ENCODE data around the gene DCC. TPM values are rescaled to one million over a fixed set of nuclear protein-coding genes. Genes with fewer than 3 reads are reported as not detected.

DCC gene
- polyA plus RNA-seq, 1 donor (not counting 4 experiments of a cell fraction or from before 2014, with no cell fraction given), result not detected

GRCh38 chr18:53556450-53556849 is 1216.5 kb downstream of the DCC start:
- TF ChIP-seq CTCF (optimal IDR thresholded peaks at IDR 0.05 in 1 of 3, IDR thresholded peaks at IDR 0.05 in 1 of 3, conservative IDR thresholded peaks at IDR 0.05 in 1 of 3; ENCODE audit: extremely low read depth in 1 of 3, insufficient read depth in 2 of 3, low read length in 3 of 3) (no peak), EZH2 (IDR thresholded peaks at IDR 0.05; ENCODE audit: low read length) (no peak)

DNA sequence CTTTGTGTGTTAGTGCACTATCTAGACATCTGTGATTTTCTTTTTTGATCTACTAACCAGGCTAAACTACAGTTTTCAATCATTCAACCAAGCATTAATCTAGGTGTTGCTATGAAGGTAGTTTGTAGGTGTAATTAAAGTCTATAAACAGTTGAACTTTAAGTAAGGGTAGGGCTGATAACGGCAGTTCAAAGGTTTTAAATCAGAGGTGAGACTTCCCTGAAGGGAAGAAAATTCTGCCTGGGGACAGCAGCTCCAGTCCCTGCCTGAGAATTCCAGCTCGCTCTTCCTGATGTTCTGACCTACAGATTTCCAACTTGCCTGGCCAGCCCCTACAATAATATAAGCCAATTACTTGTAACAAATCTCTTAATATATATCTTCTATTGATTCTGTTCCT is 1220.5 kb downstream of the DCC start:
- dilution Hi-C loops (cut with MboI; ENCODE audit: extremely low pct_ligation_motif_present, low sequenced_read_pairs), result no loop called here
- H3K9ac ChIP-seq (ENCODE audit: control insufficient read depth, extremely low read depth, insufficient read depth, low read length), result no peak overlapping the region
- no peak overlapping the region for H3K4me3 ChIP-seq (ENCODE audit: control insufficient read depth in 2 of 3, extremely low read depth in 1 of 3, insufficient read depth in 2 of 3, low read depth in 1 of 3, low read length in 3 of 3)
- no peak for FAIRE-seq
- H3K9me3 ChIP-seq (ENCODE audit: control insufficient read depth, low read depth, low read length), result no peaks in the 10 kb centered on the region
- no peaks in the 10 kb centered on the region for H3K27me3 ChIP-seq (ENCODE audit: control insufficient read depth, extremely low read depth, insufficient read depth, low read length)
- DNase-seq (ENCODE audit: low read depth, low spot score), result no peak
- no peaks in the 10 kb centered on the region for H3K79me2 ChIP-seq (ENCODE audit: control insufficient read depth, insufficient read depth, low read length)
- no peaks in the 10 kb centered on the region for H3K4me1 ChIP-seq (ENCODE audit: control insufficient read depth, extremely low read depth, insufficient read depth, low read length)
- H2AFZ ChIP-seq (ENCODE audit: control insufficient read depth, low read length), result no peak overlapping the region
- H3K36me3 ChIP-seq (ENCODE audit: control insufficient read depth in 2 of 2, extremely low read depth in 1 of 2, insufficient read depth in 2 of 2, low read length in 2 of 2), result no peaks in the 10 kb centered on the region
- no peaks in the 10 kb centered on the region for H4K20me1 ChIP-seq (ENCODE audit: control insufficient read depth, extremely low read depth, insufficient read depth, low read length)
- H3K27ac ChIP-seq (ENCODE audit: control insufficient read depth, insufficient read depth, low read length), result no peak overlapping the region
- H3K9me1 ChIP-seq (ENCODE audit: control insufficient read depth, extremely low read depth, insufficient read depth, low read length), result no peaks in the 10 kb centered on the region
- H3K4me2 ChIP-seq (ENCODE audit: control insufficient read depth, extremely low read depth, insufficient read depth, low read depth, low read length), result no peak overlapping the region
- no peak for TF ChIP-seq EZH2 (IDR thresholded peaks at IDR 0.05; ENCODE audit: low read length)
- TF ChIP-seq CTCF (optimal IDR thresholded peaks at IDR 0.05 in 1 of 3, IDR thresholded peaks at IDR 0.05 in 1 of 3, conservative IDR thresholded peaks at IDR 0.05 in 1 of 3; ENCODE audit: extremely low read depth in 1 of 3, insufficient read depth in 2 of 3, low read length in 3 of 3), result no peak

More at GRCh38 chr18:53556450-53556849, 1216.5 kb downstream of the DCC start:
- dilution Hi-C loops (cut with MboI; ENCODE audit: extremely low pct_ligation_motif_present, low sequenced_read_pairs), result no loop called here
- Histone ChIP-seq H3K27ac (ENCODE audit: control insufficient read depth, insufficient read depth, low read length) (no peak overlapping the region), H3K4me1 (ENCODE audit: control insufficient read depth, extremely low read depth, insufficient read depth, low read length) (no peaks in the 10 kb centered on the region), H3K4me3 (ENCODE audit: control insufficient read depth in 2 of 3, extremely low read depth in 1 of 3, insufficient read depth in 2 of 3, low read depth in 1 of 3, low read length in 3 of 3) (no peak overlapping the region), H3K9ac (ENCODE audit: control insufficient read depth, extremely low read depth, insufficient read depth, low read length) (no peak overlapping the region), H3K9me1 (ENCODE audit: control insufficient read depth, extremely low read depth, insufficient read depth, low read length) (no peaks in the 10 kb centered on the region), H2AFZ (ENCODE audit: control insufficient read depth, low read length) (no peak overlapping the region), H4K20me1 (ENCODE audit: control insufficient read depth, extremely low read depth, insufficient read depth, low read length) (no peaks in the 10 kb centered on the region), H3K4me2 (ENCODE audit: control insufficient read depth, extremely low read depth, insufficient read depth, low read depth, low read length) (no peak overlapping the region), H3K9me3 (ENCODE audit: control insufficient read depth, low read depth, low read length) (no peaks in the 10 kb centered on the region), H3K79me2 (ENCODE audit: control insufficient read depth, insufficient read depth, low read length) (no peaks in the 10 kb centered on the region), H3K27me3 (ENCODE audit: control insufficient read depth, extremely low read depth, insufficient read depth, low read length) (no peaks in the 10 kb centered on the region), H3K36me3 (ENCODE audit: control insufficient read depth in 2 of 2, extremely low read depth in 1 of 2, insufficient read depth in 2 of 2, low read length in 2 of 2) (no peaks in the 10 kb centered on the region)
- no peak for DNase-seq (ENCODE audit: low read depth, low spot score)
- no peak for FAIRE-seq

All from keratinocyte (primary cell).